Body of pancreas (tissue), 4 donors: Measurements from ENCODE around the gene MXD3.
A peak's percentile ranks its signal among the peaks of the same experiment; 100 is the strongest.

Source experiments
- POLR2A ChIP-seq, 3 donors: fragments of 450-650 bp; IDR thresholded peaks; one replicate each; pipeline ENCODE4 v1.6.1; 2016; ENCODE audit warnings: antibody characterized with exemption in 3 of 3, mild to moderate bottlenecking in 2 of 3
- TF ChIP-seq, protein P1 (sequence below), 7 experiments: fragments of 450-650 bp in 4 of 7; fragments of 200-600 bp in 3 of 7; sonication (generic) in 3 of 7; IDR thresholded peaks; one replicate each; pipeline ENCODE4 v1.5.1; 2016 to 2019; ENCODE audit warnings: antibody characterized with exemption in 7 of 7

DNA sequence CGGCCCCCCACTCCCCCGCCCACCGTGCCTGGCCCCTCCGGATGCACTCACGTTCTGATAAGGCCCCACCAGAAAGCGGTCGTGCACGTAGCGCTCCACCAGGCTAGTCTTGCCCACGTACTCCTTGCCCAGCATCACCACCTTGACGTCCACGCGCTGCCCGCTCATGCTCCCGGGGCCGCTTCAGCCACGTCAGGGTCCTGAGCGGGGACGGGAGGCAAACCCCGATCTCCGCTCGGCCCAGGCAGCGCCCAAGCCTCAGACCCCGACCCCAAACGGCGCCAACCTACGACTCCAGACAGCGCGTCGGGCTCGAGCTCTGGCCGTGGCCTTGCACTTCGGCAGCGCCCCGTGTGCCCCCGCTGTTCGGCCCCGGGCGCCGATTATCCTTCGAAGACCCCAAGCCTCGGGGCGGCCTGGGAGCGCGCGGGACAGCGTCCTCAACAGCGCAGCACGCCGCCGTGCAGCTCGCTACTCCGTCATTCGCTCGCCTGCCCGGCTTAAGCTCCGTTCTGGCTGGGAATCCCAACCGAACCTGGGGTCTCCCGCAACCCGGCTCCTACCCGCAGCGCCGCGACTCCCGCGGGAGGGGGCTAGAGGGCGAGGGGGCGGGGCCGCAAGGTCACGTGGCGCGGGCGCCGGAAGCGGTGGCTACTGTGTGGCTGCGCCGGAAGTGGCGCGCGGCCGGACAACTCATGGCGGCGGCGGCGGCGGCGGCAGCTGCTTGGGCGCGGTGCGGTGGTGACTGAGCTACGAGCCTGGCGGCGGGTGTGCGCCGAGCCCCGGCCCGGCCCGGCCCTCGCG is 8.4 kb downstream of the MXD3 start, which contains the start of the genes PRELID1 and RAB24:
- TF ChIP-seq, protein P1, sequence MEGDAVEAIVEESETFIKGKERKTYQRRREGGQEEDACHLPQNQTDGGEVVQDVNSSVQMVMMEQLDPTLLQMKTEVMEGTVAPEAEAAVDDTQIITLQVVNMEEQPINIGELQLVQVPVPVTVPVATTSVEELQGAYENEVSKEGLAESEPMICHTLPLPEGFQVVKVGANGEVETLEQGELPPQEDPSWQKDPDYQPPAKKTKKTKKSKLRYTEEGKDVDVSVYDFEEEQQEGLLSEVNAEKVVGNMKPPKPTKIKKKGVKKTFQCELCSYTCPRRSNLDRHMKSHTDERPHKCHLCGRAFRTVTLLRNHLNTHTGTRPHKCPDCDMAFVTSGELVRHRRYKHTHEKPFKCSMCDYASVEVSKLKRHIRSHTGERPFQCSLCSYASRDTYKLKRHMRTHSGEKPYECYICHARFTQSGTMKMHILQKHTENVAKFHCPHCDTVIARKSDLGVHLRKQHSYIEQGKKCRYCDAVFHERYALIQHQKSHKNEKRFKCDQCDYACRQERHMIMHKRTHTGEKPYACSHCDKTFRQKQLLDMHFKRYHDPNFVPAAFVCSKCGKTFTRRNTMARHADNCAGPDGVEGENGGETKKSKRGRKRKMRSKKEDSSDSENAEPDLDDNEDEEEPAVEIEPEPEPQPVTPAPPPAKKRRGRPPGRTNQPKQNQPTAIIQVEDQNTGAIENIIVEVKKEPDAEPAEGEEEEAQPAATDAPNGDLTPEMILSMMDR (IDR thresholded peaks at IDR 0.05), result peak in 3 of 7 experiments; percentile 11 to 36 (median 26)
- TF ChIP-seq POLR2A (IDR thresholded peaks at IDR 0.05), result peak; percentile 73 to 87 (median 80)
